OCI-LY3 (cell line): Measurements from ENCODE around the gene GDF11.

Experiments
- EZH2phosphoT487 ChIP-seq: fragments of 200-600 bp; shearing (Covaris generic); IDR thresholded peaks from 2 replicates; pipeline ENCODE4 v1.6.1; 2018; ENCODE audit warnings: antibody characterized with exemption, mixed run types, low read depth
- TF ChIP-seq, protein P1 (sequence below): fragments of 200-600, 300-600 bp; sonication (generic); IDR thresholded peaks from 2 replicates; pipeline ENCODE4 v1.5.1; 2014; ENCODE audit warnings: antibody characterized with exemption, low read length, low read depth

DNA sequence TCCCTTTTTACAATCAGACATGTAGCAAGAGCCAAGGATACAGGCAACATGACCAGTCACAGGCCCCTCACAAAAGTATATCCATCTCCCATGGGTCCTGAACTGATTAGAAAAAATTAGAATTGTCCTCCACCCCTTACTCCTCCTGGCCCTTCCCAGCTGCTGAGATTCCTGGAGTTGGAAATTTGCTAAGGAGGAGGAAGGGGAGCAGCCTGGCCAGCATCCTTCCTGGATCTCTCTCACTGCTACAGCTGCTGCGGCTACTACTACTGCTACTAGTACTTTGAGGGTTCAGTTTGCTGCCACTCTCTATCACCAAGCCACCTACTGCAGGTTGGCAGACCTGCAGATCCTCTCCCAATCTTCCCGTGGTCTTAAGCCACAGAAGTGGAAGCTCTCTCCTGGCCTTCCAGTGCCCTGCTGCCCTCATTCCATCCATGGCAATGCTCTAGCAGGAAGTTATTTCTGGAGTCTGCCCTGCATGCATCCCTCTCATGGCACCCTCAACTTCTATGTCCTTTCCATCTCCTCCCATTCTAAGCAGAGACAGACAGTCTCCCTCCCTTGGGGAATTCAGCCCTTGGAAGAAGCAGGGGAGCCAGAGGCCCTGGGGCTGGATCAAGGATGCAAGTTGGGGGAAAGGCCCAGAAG is 36.2 kb upstream of the GDF11 start:
- TF ChIP-seq, protein P1, sequence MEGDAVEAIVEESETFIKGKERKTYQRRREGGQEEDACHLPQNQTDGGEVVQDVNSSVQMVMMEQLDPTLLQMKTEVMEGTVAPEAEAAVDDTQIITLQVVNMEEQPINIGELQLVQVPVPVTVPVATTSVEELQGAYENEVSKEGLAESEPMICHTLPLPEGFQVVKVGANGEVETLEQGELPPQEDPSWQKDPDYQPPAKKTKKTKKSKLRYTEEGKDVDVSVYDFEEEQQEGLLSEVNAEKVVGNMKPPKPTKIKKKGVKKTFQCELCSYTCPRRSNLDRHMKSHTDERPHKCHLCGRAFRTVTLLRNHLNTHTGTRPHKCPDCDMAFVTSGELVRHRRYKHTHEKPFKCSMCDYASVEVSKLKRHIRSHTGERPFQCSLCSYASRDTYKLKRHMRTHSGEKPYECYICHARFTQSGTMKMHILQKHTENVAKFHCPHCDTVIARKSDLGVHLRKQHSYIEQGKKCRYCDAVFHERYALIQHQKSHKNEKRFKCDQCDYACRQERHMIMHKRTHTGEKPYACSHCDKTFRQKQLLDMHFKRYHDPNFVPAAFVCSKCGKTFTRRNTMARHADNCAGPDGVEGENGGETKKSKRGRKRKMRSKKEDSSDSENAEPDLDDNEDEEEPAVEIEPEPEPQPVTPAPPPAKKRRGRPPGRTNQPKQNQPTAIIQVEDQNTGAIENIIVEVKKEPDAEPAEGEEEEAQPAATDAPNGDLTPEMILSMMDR: no peak
- no peak for TF ChIP-seq EZH2phosphoT487
